Epidermal melanocyte (primary cell): ENCODE results near the gene FOLR1.
"Not testable (repeated sequence)": the region's sequence is repeated elsewhere in the genome, so short reads cannot be mapped to it uniquely, and the experiment has no call there.

Experiments
- DNase-seq: peaks from one replicate; pipeline ENCODE4 v3.0.0; 2011; ENCODE audit warnings: low spot score; ENCODE audit not compliant: insufficient read length

Gene FOLR1

DNA sequence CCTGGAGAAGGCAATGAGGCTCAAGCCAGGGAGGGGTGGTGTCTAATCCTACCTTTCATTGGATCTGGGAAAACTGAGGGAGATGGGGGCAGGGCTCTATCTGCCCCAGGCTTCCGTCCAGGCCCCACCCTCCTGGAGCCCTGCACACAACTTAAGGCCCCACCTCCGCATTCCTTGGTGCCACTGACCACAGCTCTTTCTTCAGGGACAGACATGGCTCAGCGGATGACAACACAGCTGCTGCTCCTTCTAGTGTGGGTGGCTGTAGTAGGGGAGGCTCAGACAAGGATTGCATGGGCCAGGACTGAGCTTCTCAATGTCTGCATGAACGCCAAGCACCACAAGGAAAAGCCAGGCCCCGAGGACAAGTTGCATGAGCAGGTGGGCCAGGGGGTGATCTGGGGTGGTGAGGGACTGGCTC is at the start of gene FOLR1:
TSS of gene FOLR1 (plus strand) at position 180 of the 421 bp plus-strand sequence. CDS start at position 214, 34 bp downstream.
- no peak for DNase-seq

DNA sequence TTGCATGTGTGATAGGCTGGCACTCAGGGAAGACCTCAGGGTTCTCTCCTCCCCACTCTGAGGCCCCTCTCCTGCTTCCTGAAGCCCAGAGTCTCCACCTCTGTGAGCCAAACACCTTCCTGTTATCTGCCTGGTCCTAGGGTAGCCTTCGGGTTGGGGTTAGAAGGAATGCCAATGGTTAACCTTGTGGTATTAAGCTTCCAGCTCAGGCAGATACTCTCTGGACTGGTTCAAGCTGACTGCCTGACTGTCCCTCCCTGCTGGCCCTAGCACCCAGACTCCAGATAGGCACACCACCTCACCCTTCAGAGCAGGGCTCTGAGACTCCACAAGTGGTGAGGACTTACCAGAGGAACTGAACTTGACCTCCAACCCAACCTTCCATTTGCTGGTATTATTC is 49.4 kb upstream of the FOLR1 start:
- DNase-seq: not testable (repeated sequence)

DNA sequence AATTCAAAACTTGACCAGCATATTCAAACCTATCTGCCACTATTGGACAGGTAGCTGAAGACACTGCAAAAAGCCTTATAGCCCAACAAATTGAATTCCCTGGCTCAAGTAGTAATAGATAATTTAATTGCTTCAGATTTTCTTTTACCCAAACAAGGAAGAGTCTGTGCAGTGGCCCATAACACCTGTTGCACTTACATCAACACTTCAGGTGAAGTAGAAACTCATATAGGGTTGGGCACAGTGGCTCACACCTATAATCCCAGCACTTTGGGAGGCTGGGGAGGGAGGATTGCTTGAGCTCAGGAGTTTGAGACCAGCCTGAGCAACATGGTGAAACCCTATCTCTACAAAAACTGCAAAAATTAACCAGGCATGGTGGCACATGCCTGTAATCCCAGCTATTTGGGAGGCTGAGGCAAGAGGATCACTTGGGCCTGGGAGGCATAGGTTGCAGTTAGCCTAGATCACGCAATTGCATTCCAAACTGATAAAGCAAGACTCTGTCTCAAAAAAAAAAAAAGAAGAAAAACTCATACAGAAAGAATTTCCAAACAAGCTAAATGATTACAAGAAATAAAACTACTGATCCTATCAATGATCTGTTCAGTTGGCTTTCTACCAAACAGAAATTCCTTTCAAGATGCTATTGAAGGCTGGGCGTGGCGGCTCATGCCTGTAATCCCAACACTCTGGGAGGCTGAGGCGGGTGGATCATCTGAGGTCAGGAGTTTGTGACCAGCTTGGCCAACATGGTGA is 47.0 kb upstream of the FOLR1 start:
- DNase-seq: no peak

DNA sequence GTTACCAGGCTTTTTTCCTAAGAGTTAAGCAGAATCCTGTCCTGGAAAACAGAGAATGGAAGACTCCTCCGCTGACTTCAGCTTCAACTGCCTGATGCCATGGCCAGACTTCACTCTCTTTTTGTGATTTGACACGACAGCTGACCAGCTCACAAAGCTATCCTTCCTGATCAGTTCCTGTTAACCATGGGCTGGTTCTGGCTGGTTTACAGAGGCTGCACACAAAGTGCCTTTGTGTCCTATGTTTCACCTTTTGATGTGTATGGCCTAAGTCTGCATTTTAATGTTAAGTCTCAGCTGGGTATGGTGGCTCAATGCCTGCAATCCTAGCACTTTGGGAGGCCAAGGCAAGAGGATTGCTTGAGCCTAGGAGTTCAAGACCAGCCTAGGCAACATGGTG is 45.3 kb upstream of the FOLR1 start:
- no peak for DNase-seq

DNA sequence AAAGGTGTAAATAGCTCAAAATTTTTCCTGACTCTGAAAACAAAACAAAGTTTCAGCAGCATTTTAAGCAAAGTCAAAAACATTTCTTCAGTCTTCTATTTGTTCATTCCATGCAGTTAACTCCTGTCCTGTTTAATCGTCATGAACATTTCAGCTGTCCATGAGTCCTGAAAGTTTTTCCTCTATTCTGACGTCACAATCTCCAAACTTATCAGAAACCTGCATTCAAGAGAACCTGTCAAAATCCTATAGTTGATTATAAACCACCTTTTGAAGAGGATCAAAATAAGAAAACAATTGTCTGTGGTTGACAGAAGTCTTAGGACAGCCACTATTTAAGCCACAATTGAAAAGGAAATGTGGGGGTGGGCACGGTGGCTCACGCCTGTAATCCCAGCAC is 41.1 kb upstream of the FOLR1 start:
- DNase-seq: no peak

DNA sequence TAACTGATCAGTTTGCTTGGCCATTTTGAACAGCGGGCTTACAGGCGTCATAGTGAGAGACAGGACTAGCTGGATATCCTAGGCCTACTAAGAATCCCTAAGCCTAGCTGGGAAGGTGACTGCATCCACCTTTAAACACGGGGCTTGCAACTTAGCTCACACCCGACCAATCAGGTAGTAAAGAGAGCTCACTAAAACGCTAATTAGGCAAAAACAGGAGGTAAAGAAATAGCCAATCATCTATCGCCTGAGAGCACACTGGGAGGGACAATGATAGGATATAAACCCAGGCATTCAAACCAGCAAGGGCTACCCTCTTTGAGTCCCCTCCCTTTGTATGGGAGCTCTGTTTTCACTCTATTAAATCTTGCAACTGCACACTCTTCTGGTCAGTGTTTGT is 38.1 kb upstream of the FOLR1 start:
- not testable (repeated sequence) for DNase-seq

DNA sequence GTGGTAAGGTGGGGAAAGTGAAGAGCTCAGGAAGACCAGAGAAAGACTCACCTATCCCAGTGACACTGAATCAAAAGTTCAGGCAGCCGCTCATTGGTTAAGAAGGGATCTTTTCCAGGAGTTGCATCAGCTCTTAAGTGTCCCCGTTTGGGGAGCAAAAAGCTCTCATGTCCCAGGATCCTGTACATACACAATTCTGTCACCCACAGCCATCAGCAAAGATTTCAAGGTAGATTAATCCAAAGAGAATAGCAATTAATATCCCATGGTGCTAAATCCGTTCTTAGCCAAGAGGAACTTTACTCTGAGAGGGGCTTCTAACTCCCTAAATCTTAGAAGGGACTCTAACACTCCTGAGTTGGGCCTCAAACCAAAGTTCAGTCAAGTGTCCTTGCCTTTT is 37.1 kb upstream of the FOLR1 start:
- no peak for DNase-seq

DNA sequence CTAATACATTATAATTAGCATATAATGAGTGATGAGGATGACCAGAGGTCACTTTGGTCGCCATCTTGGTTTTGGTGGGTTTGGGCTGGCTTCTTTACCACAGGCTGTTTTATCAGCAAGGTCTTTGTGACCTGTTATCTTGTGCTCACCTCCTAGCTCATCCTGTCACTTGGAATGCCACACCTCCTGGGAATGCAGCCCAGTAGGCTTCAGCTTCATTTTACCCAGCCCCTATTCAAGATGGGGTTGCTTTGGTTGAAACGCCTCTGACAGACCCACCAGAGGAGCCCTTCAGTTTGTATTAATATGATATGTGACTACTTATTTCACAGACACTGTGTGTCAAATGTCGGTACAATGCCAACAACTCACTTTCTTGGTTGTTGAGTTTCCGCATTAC is 36.2 kb upstream of the FOLR1 start:
- DNase-seq: no peak

DNA sequence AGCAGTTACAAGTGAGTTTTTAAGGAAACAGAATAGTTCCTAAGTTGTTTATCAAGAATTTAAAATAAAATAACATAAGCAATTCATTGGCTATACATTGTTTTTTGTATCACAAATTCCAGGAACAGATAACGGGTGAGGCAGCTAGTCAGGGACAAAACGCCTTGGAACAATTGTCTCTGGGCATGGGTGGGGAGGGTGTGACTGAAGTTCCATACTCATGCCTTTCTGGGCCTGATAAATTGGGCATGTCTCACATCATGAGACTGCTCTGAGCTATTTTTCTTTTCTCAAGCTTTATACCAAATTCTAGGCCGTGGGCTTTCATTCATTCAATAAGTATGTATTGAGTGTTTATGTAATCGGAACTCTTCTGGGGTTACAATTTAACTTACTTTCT is 34.8 kb upstream of the FOLR1 start:
- no peak for DNase-seq

DNA sequence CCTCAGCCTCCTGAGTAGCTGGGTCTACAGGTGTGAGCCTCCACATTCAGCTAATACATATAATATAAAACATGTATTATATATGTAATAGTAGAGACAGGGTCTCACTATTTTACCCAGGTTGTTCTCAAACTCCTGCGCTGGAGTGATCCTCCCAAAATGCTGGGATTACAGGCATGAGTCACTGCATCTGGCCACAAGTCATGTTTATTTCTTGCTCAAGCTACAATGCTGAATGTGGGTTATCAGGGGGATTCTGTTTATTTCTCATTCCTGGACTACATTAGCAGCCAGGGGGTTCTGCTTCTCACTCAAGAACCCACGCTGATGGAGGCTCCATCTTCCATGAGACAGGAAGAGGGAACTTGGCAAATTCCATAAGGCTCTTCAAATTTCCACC is 31.6 kb upstream of the FOLR1 start:
- DNase-seq: no peak

DNA sequence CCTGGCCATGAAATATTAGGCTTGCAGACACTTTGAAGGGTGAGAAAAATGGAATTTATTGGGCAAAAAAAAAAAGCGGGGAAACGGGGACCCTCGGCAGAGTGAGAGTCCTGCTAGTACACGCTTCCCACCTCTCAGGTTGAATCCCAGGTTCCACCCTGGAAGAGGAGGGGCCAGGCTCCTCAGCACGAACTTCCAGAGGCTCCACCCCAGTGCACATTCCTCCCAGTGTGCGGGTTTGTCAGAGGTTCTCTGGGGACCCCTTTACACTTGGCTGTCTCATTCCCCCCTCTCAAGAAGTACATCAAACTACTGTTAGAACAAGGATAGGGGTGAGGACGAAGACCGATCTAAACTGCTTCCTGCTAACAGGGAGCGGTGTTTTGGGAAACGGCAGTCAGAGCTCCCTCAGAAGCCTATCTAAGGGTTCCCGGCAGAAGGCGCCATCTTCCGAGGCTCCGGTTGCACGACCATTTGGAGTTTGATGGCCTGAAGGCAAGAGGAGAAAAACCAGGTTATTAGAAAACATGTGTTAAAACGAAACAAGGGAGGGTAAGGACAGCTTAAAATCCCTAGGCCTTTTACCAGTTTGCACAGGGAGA is 28.9 kb upstream of the FOLR1 start:
- no peak for DNase-seq

DNA sequence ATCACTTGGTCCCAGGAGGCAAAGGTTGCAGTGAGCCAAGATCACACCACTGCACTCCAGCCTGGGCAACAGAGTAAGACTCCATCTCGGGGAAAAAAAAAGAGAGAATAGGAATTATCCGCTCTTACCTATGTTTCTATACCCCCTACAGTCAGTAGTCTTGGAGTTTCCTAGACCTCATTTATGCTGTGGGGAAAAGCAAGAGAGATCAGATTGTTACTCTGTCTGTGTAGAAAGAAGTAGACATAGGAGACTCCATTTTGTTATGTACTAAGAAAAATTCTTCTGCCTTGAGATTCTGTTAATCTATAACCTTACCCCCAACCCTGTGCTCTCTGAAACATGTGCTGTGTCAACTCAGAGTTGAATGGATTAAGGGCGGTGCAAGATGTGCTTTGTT is 27.8 kb upstream of the FOLR1 start:
- not testable (repeated sequence) for DNase-seq

DNA sequence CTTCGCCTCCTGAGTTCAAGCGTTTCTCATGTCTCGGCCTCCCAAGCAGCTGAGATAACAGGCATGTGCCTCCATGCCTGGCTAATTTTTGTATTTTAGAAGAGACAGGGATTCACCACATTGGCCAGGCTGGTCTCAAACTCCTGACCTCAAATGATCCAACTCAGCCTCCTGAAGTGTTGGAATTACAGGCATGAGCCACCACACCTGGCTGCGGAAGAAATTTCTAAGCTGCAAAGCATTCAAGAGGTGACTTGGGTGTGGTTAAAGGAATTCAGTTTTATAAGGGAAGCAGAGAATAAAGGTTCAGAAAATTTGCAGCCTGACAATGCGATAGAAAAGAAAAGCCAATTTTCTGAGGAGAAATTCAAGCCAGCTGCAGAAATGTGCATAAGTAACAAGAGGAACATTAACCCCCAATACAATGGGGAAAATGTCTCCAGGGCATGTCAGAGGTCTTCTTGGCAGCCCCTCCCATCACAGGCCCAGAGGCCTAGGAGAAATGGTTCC is 22.8 kb upstream of the FOLR1 start:
- DNase-seq: not testable (repeated sequence)

DNA sequence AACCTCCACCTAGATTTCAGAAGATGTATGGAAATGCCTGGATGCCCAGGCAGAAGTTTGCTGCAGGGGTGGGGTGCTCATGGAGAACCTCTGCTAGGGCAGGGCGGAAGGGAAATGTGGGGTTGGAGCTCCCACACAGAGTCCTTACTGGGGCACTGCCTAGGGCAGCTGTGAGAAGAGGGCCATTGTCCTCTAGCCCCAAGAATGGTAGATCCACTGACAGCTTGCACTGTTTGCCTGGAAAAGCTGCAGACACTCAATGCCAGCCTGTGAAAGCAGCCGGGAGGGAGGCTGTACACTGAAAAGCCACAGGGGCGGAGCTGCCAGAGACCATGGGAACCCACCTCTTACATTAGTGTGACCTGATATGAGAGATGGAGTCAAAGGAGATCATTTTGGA is 22.2 kb upstream of the FOLR1 start:
- not testable (repeated sequence) for DNase-seq

DNA sequence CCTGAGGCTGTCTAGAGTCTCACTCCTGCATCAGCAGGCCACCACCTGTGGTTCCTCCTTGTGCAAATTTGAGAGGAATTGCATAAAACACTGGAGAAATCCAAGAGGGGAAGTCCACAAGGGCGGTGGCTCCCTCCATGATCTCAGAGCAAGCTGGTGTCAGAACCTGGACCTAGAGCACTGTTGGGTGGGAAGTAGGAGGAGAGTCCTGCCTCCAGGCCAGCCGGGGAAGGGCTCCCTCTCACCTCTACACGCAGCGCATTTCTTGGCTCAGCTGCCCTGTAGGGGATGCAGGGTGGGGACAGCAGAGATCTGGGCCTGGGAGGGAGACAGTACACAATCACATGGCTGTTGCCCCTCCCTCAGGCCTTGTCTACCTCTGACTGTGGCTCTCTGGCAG is 19.9 kb upstream of the FOLR1 start:
- DNase-seq: not testable (repeated sequence)

DNA sequence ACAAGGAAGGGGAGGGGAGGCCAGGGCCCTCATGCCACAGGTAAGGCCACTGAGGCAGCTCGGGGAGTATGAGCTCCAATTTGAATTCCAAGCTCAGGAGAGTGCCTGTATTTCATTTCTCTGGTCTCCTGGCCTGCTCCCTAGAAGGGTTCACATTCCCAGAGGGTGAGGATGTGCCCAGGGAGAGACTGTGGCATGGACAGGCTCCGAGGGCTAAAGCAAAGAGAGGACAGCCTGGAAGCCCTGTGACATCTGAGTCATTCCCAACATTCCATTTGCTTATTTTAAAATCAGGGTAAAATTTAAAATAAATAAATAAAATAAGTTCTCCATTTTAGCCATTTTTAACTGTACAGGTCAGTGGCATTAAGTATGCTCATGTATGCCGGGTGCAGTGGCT is 18.6 kb upstream of the FOLR1 start:
- no peak for DNase-seq

DNA sequence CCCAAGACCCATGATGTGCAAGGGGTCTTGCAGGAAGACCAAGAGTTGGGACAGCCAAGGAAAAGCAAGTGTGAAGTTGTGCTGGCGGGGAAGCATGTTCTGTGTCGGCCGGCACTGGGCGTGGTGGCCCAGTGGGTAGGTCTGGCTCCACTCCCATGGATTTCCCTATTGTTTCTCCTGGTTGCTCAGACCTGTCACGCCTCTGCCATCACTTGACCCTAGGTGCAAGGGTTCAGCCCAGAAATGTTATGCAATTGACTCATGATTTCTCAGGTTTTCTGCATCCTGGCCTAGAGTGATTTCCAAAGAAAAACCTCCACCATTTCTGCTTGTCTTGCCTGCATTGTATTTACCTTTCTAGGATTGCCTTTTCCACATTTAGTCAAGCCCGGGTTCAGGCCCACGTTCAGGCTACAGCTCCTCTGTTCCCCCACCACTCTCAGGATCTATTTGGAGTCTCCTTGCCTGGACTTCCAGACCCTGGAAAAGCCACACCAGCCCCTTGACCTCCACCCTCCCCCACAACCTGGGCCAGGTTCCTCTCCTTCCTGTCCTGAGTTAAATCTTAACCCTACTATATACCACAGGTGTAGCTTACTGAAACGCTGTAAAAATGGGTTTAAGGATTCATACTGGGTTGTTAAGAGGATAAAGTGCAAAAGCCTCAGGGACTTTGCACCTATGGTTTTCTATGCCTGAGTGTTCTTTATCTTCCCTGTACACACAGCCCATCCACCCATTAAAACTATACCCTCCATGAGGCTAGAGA is 17.5 kb upstream of the FOLR1 start:
- DNase-seq: no peak

DNA sequence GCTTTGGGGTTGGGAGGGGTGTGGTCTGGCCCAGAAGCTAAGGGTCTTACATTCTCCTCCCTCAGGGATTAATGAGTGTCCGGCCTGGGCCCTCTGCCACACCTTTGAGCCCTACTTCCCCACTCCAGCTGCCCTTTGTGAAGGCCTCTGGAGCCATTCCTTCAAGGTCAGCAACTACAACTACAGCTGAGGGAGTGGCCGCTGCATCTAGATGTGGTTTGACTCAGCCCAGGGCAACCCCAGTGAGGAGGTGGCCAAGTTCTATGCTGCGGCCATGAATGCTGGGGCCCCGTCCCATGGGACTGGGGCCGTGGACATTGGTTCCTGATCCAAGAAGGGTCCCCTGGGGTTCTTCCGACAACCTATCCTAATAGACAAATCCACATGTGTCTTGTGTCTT is 14.3 kb upstream of the FOLR1 start:
- DNase-seq: no peak

DNA sequence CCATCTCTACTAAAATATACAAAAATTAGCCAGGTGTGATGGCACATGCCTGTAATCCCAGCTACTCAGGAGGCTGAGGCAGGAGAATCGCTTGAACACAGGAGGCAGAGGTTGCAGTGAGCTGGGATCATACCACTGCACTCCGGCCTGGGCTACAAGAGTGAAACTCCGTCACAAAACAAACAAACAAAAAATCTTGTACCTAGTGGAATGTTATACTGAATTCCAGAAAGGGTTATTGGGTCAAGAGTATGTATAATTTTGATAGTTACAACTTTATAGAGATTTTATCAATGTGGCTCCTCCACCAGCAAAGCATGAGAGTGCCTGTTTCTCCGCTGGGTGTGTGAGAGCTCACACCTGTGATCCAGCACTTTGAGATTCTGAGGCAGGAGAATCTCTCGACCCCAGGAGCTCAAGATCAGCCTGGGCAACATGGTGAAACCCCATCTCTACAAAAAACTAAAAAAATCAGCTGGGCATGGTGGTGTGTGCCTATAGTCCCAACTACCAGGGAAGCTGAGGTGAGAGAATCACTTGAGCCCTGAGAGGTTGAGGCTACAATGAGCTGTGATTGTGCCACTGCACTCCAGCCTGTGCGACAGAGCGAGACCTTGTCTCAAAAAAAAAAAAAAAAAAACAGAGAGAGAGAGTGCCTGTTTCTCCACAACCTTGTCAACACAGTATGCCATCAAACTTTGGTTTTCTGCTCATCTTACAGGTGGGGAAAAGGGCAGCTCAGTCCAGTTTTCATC is 12.7 kb upstream of the FOLR1 start:
- no peak for DNase-seq

DNA sequence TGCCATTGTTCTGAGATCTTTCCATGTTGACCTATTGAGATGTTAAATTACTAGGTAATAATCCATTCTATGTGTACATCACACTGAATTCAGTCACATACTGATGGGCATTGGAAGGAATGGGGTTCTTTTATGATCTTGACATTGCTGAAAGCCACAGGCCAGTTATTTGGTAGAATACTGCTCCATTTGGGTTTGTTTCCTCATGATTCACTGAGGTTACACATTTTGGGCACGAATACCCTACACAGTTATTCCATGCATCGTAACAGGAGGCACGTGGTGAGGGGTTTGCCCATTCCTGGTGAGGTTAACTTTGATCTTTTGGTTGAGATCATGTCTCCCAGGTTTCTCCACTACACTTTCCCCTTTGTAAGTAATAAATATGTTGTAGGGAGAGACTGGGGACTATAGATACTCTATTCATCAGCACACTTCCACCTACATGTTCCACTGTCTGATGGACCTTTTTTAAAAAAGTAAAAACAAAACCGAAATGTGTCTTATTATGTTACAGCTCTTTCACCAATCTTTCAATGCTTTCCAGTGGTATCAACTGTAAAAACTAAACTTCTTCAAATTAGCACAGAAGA is 12.0 kb upstream of the FOLR1 start:
- DNase-seq: no peak

DNA sequence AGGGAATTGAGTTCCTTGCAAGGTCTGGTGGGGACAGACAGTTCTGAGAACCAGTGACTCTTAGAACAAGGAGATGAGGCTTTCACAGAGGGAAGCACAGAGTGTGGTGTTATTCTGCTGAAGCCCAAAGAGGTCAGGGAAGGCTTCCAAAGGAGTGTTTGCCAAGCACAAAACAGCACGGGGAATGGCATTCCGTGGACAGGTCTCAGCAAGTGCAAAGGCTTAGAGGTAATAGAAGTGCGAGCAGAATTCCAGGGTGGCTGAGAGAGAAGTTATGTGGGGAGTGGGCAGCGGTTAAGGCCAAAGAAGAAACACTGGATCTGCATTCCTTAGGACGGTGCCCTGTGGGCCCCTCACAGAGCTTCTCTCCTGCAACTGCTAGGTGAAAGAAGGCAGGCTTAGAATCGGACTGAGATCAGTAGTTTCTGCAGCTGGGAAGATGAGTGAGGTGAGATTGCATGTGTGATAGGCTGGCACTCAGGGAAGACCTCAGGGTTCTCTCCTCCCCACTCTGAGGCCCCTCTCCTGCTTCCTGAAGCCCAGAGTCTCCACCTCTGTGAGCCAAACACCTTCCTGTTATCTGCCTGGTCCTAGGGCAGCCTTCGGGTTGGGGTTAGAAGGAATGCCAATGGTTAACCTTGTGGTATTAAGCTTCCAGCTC is 10.9 kb upstream of the FOLR1 start:
- not testable (repeated sequence) for DNase-seq
